Astrocyte (in vitro differentiated cells and primary cell): ENCODE results near the gene SARS1.

ENCODE experiments used
- CTCF ChIP-seq: IDR thresholded peaks from 2 replicates; pipeline ENCODE4 v1.5.1; 2011; ENCODE audit warnings: low read depth, mild to moderate bottlenecking, inconsistent platforms, low read length, moderate library complexity; ENCODE audit not compliant: insufficient read depth
- EZH2 ChIP-seq: IDR thresholded peaks from 2 replicates; pipeline ENCODE4 v1.6.1; 2012; ENCODE audit warnings: mild to moderate bottlenecking, low read length, inconsistent platforms; ENCODE audit not compliant: insufficient read depth

- TF ChIP-seq EZH2, result no peak
- TF ChIP-seq CTCF, result peak; percentile 92
These were observed 12.5 kb upstream of the SARS1 start for GRCh38 chr1:109201123-109201703.
